Prostate gland (tissue), 2 donors: ENCODE measurements around the gene NTM.

ENCODE experiments used
- CTCF ChIP-seq, 4 experiments: fragments of 200-600 bp in 2 of 4; fragments of 450-650 bp in 2 of 4; sonication (generic) in 2 of 4; IDR thresholded peaks; 1 replicate in 3 of 4; 2 replicates in 1 of 4; pipeline ENCODE4 v1.5.1; 2016 to 2019; ENCODE audit warnings: antibody characterized with exemption in 4 of 4, mild to moderate bottlenecking in 2 of 4, moderate library complexity in 2 of 4
- POLR2A ChIP-seq: fragments of 450-650 bp; IDR thresholded peaks from one replicate; pipeline ENCODE4 v1.6.1; 2016; ENCODE audit warnings: antibody characterized with exemption, mild to moderate bottlenecking
- POLR2AphosphoS5 ChIP-seq: sonication (generic); formaldehyde crosslinking; IDR thresholded peaks from one replicate; pipeline ENCODE4 v1.6.1; 2017; ENCODE audit warnings: antibody characterized with exemption

GRCh38 chr11:132184079-132184478 is 813.7 kb downstream of the NTM start:
- TF ChIP-seq CTCF (IDR thresholded peaks at IDR 0.05) (no peak), POLR2A (no peak), POLR2AphosphoS5 (no peak)
